NCI-H1436 treated with DMSO at 0.1 percent for 48 hours (cell line): Measurements from ENCODE around the gene QTRT2.
A peak's percentile ranks its signal among the peaks of the same experiment; 100 is the strongest.

Experiments
- DNase-seq: peaks from one replicate; lab custom pipeline; 2025; lab: John Stamatoyannopoulos, UW

Gene QTRT2

DNA sequence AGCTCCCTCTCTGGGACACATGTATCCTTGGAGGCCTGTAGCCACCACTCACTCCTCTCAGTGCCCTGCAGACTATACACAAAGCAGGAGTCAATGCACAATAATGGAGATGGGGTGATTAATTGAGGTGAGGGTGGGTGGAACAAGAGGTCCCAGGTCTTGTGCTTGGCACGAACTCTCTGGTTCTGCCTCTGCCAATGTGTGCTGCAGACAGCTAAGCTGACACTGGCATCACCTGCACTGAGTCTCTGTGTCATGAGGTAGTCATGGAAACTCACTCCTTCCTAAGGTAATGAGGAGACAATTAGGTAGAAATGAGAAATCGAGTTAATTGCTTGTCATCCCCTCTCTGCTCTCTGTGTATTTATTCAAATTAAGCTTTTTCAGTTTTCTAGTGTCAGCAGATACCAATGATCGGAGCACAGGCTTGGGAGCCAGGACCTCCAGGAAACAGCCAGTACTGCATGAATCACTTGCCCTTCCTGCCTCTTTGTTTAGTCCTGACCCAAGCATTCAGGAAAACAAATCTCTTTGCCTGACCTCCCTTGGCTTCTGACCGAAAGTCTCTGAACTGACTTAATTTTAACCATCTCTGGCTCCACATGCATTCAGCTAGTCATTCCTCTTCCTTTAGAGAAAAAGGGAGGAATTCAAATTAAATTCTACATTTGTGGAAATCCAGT lies 65.6 kb downstream of the QTRT2 start:
- peak; percentile 89 for DNase-seq

GRCh38 chr3:114126461-114126860 lies 69.9 kb downstream of the QTRT2 start:
- DNase-seq = no peak

GRCh38 chr3:114127517-114127916 lies 71.0 kb downstream of the QTRT2 start:
- DNase-seq = no peak

DNA sequence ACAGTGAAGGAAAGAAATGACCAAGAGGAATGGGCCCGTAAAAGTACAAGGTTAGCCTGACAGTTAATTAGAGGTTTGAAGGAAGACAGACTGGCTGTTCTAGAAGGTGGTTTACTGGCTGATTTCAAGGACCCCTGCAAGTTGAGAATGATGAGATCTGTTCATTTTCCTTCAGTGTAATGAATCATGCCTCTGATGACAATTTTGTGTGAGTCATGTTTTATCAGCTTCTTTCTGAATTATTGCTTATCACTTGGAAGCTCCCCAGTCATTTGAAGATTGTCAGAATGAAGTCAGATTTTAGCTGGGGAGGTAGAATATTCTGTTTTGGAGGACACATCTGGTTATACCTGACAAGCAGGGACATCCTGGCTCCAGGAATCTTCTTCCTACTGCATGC lies 71.7 kb downstream of the QTRT2 start:
- no peak for DNase-seq

GRCh38 chr3:114128826-114129225 lies 72.3 kb downstream of the QTRT2 start:
- no peak for DNase-seq

- DNase-seq = no peak
These were observed 76.0 kb downstream of the QTRT2 start for GRCh38 chr3:114132500-114132899.

DNA sequence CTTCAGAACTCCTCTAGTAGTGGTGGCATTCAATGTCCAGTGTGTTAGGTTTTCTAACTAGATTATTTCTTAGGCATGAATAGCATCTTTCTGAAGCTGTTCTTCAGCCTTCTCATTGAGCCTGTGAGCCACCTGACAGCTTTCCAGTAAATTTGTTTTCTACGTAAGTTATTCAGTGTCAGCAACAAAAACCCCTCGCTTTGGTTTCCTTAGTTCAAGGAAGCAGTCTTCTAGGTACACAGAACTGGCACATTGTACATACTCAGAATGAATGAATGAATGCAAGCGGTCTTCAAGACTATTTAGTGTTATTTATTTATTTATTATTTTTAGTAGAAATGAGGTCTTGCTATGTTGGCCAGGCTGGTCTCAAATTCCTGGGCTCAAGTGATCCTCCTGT lies 77.4 kb downstream of the QTRT2 start:
- no peak for DNase-seq
